HCT116 (cell line): ENCODE data around the gene FBXL15. TPM values are rescaled to one million over a fixed set of nuclear protein-coding genes. Genes with fewer than 3 reads are reported as not detected.

Experiments
- ATAC-seq: fragments of 200-7000 bp; cut with Tn5 transposase; 2 replicates; pipeline ENCODE4 v1.9.1; 2020; ENCODE audit warnings: mild to moderate bottlenecking, moderate library complexity
- BruUV-seq: library from RNA; stranded (reverse); fragments of 400-500 nt; replicated peaks from 2 replicates; lab custom pipeline; 2021; lab: Mats Ljungman, UMichigan
- CTCF ChIA-PET: fragments of 300-600 bp; sonication (Branson Sonifier 250); formaldehyde crosslinking; loops from one replicate; lab custom pipeline; 2021; ENCODE audit warnings: antibody characterized with exemption; lab: Charles Lee
- POLR2A ChIA-PET: fragments of 300-600, 350-600 bp; sonication (Branson Sonifier 250); formaldehyde crosslinking; loops from one replicate; lab custom pipeline; 2021; ENCODE audit warnings: antibody characterized with exemption; lab: Charles Lee
- RAD21 ChIA-PET, 2 experiments: fragments of 300-600 bp; sonication (Branson Sonifier 250); formaldehyde crosslinking; loops; one replicate each; lab custom pipeline; 2023; ENCODE audit warnings: low total read pairs in 2 of 2; ENCODE audit not compliant: uncharacterized antibody in 2 of 2, unreplicated experiment in 2 of 2, low non-redundant PET in 1 of 2; lab: Charles Lee
- DNase-seq: peaks from one replicate; pipeline ENCODE4 v3.0.0-alpha.2; 2010; ENCODE audit warnings: low read depth, low spot score
- H2AFZ ChIP-seq: fragments of 200-600 bp; shearing (Covaris generic), sonication (generic); 2 replicates; pipeline ENCODE4 v1.6.1; 2017; ENCODE audit warnings: low read depth, mixed run types, mixed read lengths, antibody characterized with exemption, low read length; ENCODE audit not compliant: poor library complexity, severe bottlenecking
- H3K27ac ChIP-seq: 2 replicates; pipeline ENCODE4 v1.5.1; 2012; ENCODE audit warnings: low read depth, low read length
- H3K27me3 ChIP-seq: fragments of 200-600 bp; sonication (generic); 2 replicates; pipeline ENCODE4 v1.6.1; 2016; ENCODE audit warnings: mixed run types, low read length, mixed read lengths; ENCODE audit not compliant: insufficient read depth
- H3K36me3 ChIP-seq, 2 experiments: fragments of 200-500 bp in 1 of 2; fragments of 200-600 bp in 1 of 2; sonication (Bioruptor generic) in 1 of 2; sonication (generic) in 1 of 2; 2 replicates each; pipeline versions ENCODE4 v1.5.1 to v1.6.1; 2014 to 2016; ENCODE audit warnings: low read length in 2 of 2, inconsistent platforms in 1 of 2, mixed read lengths in 1 of 2, mixed run types in 1 of 2; ENCODE audit not compliant: insufficient read depth in 2 of 2, control insufficient read depth in 1 of 2
- H3K4me1 ChIP-seq, 2 experiments: fragments of 200-600 bp in 1 of 2; sonication (generic) in 1 of 2; 2 replicates each; pipeline versions ENCODE4 v1.5.1 to v1.6.1; 2012 to 2017; ENCODE audit warnings: low read length in 2 of 2, inconsistent platforms in 1 of 2, mild to moderate bottlenecking in 1 of 2, mixed read lengths in 1 of 2, mixed run types in 1 of 2, moderate library complexity in 1 of 2; ENCODE audit not compliant: insufficient read depth in 2 of 2, control insufficient read depth in 1 of 2
- H3K4me2 ChIP-seq: fragments of 200-600 bp; sonication (generic); 2 replicates; pipeline ENCODE4 v1.6.1; 2017; ENCODE audit warnings: mixed run types, low read length, mixed read lengths
- H3K4me3 ChIP-seq, 2 experiments: fragments of 200-600 bp in 1 of 2; sonication (generic) in 1 of 2; replicated peaks in 1 of 2; 2 replicates each; pipeline ENCODE4 v1.5.1; 2011 to 2016; ENCODE audit warnings: low read length in 2 of 2, control low read depth in 1 of 2, low read depth in 1 of 2, mild to moderate bottlenecking in 1 of 2, mixed read lengths in 1 of 2, mixed run types in 1 of 2
- H3K79me2 ChIP-seq: fragments of 200-600 bp; sonication (generic); 2 replicates; pipeline ENCODE4 v1.6.1; 2017; ENCODE audit warnings: mild to moderate bottlenecking, mixed run types, low read length, moderate library complexity, mixed read lengths; ENCODE audit not compliant: insufficient read depth
- H3K9ac ChIP-seq: fragments of 200-600 bp; sonication (generic); 2 replicates; pipeline ENCODE4 v1.6.1; 2016; ENCODE audit warnings: low read length, mixed read lengths
- H3K9me2 ChIP-seq: fragments of 200-600 bp; sonication (generic), shearing (Covaris generic); 2 replicates; pipeline ENCODE4 v1.6.1; 2017; ENCODE audit warnings: mixed run types, mild to moderate bottlenecking, moderate library complexity; ENCODE audit not compliant: insufficient read depth
- H3K9me3 ChIP-seq, 2 experiments: fragments of 200-500 bp in 1 of 2; fragments of 200-600 bp in 1 of 2; sonication (Bioruptor generic) in 1 of 2; sonication (generic) in 1 of 2; 2 replicates each; pipeline ENCODE4 v1.6.1; 2014 to 2017; ENCODE audit warnings: low read length in 2 of 2, mixed read lengths in 2 of 2, inconsistent platforms in 1 of 2, low read depth in 1 of 2, mild to moderate bottlenecking in 1 of 2, mixed run types in 1 of 2, moderate library complexity in 1 of 2; ENCODE audit not compliant: control insufficient read depth in 1 of 2, insufficient read depth in 1 of 2
- H4K20me1 ChIP-seq: fragments of 200-600 bp; sonication (generic), shearing (Covaris generic); 2 replicates; pipeline ENCODE4 v1.6.1; 2017; ENCODE audit warnings: mixed run types, mild to moderate bottlenecking, moderate library complexity; ENCODE audit not compliant: insufficient read depth
- CEBPB ChIP-seq: IDR thresholded peaks from 2 replicates; pipeline ENCODE4 v1.6.1; 2012; ENCODE audit warnings: low read depth
- EGR1 ChIP-seq: IDR thresholded peaks from 2 replicates; pipeline ENCODE4 v1.6.1; 2012; ENCODE audit warnings: low read depth
- ELF1 ChIP-seq: IDR thresholded peaks from 2 replicates; pipeline ENCODE4 v1.6.1; 2012; ENCODE audit warnings: low read depth, borderline replicate concordance
- FOSL1 ChIP-seq: IDR thresholded peaks from 2 replicates; pipeline ENCODE4 v1.6.1; 2012; ENCODE audit warnings: low read depth
- JUND ChIP-seq: IDR thresholded peaks from 2 replicates; pipeline ENCODE4 v1.6.1; 2012
- POLR2A ChIP-seq: IDR thresholded peaks from 2 replicates; pipeline ENCODE4 v1.7.0; 2011; ENCODE audit warnings: borderline replicate concordance; ENCODE audit not compliant: insufficient read depth, insufficient read length; ENCODE audit errors: extremely low read depth
- POLR2AphosphoS5 ChIP-seq: IDR thresholded peaks from 2 replicates; pipeline ENCODE4 v1.6.1; 2011; ENCODE audit warnings: mild to moderate bottlenecking, low read depth, low read length, moderate library complexity
- RAD21 ChIP-seq: IDR thresholded peaks from 2 replicates; pipeline ENCODE4 v1.6.1; 2012; ENCODE audit warnings: low read depth, mild to moderate bottlenecking
- SIN3A ChIP-seq: IDR thresholded peaks from 2 replicates; pipeline ENCODE4 v1.6.1; 2012; ENCODE audit warnings: low read depth
- SP1 ChIP-seq: IDR thresholded peaks from 2 replicates; pipeline ENCODE4 v1.6.1; 2012; ENCODE audit warnings: low read depth
- SRF ChIP-seq: IDR thresholded peaks from 2 replicates; pipeline ENCODE4 v1.6.1; 2012; ENCODE audit warnings: low read depth
- TCF7L2 ChIP-seq: IDR thresholded peaks from 2 replicates; pipeline ENCODE4 v1.7.0; 2011; ENCODE audit warnings: borderline replicate concordance, inconsistent platforms; ENCODE audit not compliant: insufficient read depth, insufficient read length; ENCODE audit errors: extremely low read depth
- YY1 ChIP-seq: IDR thresholded peaks from 2 replicates; pipeline ENCODE4 v1.6.1; 2011; ENCODE audit warnings: low read length, low read depth, moderate library complexity, mild to moderate bottlenecking; ENCODE audit not compliant: insufficient replicate concordance; ENCODE audit errors: extremely low read depth
- ZFX ChIP-seq: fragments of 450-650 bp; IDR thresholded peaks from 2 replicates; pipeline ENCODE4 v1.6.1; 2017
- ZNF274 ChIP-seq: fragments of 200-500 bp; sonication (Bioruptor generic); IDR thresholded peaks from 2 replicates; pipeline ENCODE4 v1.6.1; 2014; ENCODE audit warnings: mild to moderate bottlenecking, low read depth, low read length, inconsistent platforms
- intact Hi-C: fragments of 100-400 bp; cut with micrococcal nuclease; formaldehyde crosslinking; loops from 2 replicates; pipeline ENCODE4 v1.10.0; 2022
- total RNA-seq: library from RNA; stranded (reverse); gene quantifications from one replicate; pipeline ENCODE4 v1.2.1, GENCODE V29; 2021; ENCODE audit not compliant: unreplicated experiment
- TF ChIP-seq, protein P1 (sequence below): IDR thresholded peaks from 2 replicates; pipeline ENCODE4 v1.6.1; 2012; ENCODE audit warnings: low read depth
- TF ChIP-seq, protein P2 (sequence below): IDR thresholded peaks from 2 replicates; pipeline ENCODE4 v1.6.1; 2011; ENCODE audit warnings: mild to moderate bottlenecking, low read length, moderate library complexity; ENCODE audit not compliant: insufficient replicate concordance; ENCODE audit errors: extremely low read depth
- TF ChIP-seq, protein P3 (sequence below), 3 experiments: fragments of 200-600 bp in 1 of 3; sonication (generic) in 1 of 3; IDR thresholded peaks in 2 of 3; conservative IDR thresholded peaks in 1 of 3; 2 replicates each; pipeline ENCODE4 v1.5.1; 2012 to 2017; ENCODE audit warnings: low read depth in 2 of 3, low read length in 2 of 3, antibody characterized with exemption in 1 of 3, borderline replicate concordance in 1 of 3, control low read depth in 1 of 3, mild to moderate bottlenecking in 1 of 3, mixed read lengths in 1 of 3, mixed run types in 1 of 3, moderate library complexity in 1 of 3; ENCODE audit not compliant: insufficient read depth in 1 of 3
- TF ChIP-seq, protein P4 (sequence below): IDR thresholded peaks from 2 replicates; pipeline ENCODE4 v1.6.1; 2012
- TF ChIP-seq, protein P5 (sequence below): IDR thresholded peaks from 2 replicates; pipeline ENCODE4 v1.6.1; 2012

The FBXL15 gene
- total RNA-seq, 1 experiment from 2014 or later, result 21.1 TPM

DNA sequence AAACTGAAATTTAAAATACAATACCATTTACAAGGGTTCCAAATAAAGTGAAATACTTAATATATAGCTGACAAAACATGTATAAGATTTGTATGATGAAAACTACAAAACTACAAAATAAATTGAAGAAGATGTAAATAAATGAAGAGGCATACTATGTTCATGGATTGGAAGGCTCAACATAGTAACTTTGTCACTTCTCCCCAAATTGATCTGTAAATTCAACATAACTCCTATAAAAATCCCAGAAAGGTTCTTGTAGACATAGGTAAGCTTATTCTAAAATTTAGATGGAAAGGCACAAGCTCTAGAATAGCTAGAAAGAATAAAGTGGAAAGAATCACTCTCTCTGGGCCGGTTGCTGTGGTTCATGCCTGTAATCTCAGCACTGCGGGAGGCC, 49.3 kb upstream of the FBXL15 start:
- H3K27ac ChIP-seq, result no peak overlapping the region
- H3K4me1 ChIP-seq, result peaks cover 8 to 19% of the 10 kb centered on the region in 2 experiments; a peak in 3 of 4 replicates
- H3K4me3 ChIP-seq, result no peak overlapping the region
- ChIA-PET POLR2A (no interaction called here), RAD21 (interaction anchor here in 1 of 2 experiments (1.0 kb wide), 1 partner anchor 141 kb away, joined by 3 read pairs; no protein-coding TSS in a partner anchor), CTCF (no interaction called here)
- no peaks in the 10 kb centered on the region for H4K20me1 ChIP-seq
- H3K9me2 ChIP-seq, result no peaks in the 10 kb centered on the region
- H2AFZ ChIP-seq, result no peak overlapping the region
- no TSS peak for BruUV-seq
- no peaks in the 10 kb centered on the region for H3K79me2 ChIP-seq
- ATAC-seq, result no peak
- no peak overlapping the region for H3K4me2 ChIP-seq
- peaks cover 0 to 6% of the 10 kb centered on the region in 2 experiments; a peak in 1 of 4 replicates for H3K9me3 ChIP-seq
- H3K36me3 ChIP-seq, result peaks cover 66 to 67% of the 10 kb centered on the region in 2 experiments
- no peak overlapping the region for H3K9ac ChIP-seq
- TF ChIP-seq ELF1, result no peak
- TF ChIP-seq SRF, result no peak
- TF ChIP-seq FOSL1, result no peak
- no peak for TF ChIP-seq POLR2A
- no peak for TF ChIP-seq SP1
- no peak for TF ChIP-seq JUND
- TF ChIP-seq, protein P1, sequence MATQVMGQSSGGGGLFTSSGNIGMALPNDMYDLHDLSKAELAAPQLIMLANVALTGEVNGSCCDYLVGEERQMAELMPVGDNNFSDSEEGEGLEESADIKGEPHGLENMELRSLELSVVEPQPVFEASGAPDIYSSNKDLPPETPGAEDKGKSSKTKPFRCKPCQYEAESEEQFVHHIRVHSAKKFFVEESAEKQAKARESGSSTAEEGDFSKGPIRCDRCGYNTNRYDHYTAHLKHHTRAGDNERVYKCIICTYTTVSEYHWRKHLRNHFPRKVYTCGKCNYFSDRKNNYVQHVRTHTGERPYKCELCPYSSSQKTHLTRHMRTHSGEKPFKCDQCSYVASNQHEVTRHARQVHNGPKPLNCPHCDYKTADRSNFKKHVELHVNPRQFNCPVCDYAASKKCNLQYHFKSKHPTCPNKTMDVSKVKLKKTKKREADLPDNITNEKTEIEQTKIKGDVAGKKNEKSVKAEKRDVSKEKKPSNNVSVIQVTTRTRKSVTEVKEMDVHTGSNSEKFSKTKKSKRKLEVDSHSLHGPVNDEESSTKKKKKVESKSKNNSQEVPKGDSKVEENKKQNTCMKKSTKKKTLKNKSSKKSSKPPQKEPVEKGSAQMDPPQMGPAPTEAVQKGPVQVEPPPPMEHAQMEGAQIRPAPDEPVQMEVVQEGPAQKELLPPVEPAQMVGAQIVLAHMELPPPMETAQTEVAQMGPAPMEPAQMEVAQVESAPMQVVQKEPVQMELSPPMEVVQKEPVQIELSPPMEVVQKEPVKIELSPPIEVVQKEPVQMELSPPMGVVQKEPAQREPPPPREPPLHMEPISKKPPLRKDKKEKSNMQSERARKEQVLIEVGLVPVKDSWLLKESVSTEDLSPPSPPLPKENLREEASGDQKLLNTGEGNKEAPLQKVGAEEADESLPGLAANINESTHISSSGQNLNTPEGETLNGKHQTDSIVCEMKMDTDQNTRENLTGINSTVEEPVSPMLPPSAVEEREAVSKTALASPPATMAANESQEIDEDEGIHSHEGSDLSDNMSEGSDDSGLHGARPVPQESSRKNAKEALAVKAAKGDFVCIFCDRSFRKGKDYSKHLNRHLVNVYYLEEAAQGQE, result no peak
- TF ChIP-seq RAD21, result no peak
- TF ChIP-seq CEBPB, result no peak
- no peak for TF ChIP-seq POLR2AphosphoS5
- TF ChIP-seq, protein P2, sequence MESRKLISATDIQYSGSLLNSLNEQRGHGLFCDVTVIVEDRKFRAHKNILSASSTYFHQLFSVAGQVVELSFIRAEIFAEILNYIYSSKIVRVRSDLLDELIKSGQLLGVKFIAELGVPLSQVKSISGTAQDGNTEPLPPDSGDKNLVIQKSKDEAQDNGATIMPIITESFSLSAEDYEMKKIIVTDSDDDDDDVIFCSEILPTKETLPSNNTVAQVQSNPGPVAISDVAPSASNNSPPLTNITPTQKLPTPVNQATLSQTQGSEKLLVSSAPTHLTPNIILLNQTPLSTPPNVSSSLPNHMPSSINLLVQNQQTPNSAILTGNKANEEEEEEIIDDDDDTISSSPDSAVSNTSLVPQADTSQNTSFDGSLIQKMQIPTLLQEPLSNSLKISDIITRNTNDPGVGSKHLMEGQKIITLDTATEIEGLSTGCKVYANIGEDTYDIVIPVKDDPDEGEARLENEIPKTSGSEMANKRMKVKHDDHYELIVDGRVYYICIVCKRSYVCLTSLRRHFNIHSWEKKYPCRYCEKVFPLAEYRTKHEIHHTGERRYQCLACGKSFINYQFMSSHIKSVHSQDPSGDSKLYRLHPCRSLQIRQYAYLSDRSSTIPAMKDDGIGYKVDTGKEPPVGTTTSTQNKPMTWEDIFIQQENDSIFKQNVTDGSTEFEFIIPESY, result no peak
- TF ChIP-seq, protein P3, sequence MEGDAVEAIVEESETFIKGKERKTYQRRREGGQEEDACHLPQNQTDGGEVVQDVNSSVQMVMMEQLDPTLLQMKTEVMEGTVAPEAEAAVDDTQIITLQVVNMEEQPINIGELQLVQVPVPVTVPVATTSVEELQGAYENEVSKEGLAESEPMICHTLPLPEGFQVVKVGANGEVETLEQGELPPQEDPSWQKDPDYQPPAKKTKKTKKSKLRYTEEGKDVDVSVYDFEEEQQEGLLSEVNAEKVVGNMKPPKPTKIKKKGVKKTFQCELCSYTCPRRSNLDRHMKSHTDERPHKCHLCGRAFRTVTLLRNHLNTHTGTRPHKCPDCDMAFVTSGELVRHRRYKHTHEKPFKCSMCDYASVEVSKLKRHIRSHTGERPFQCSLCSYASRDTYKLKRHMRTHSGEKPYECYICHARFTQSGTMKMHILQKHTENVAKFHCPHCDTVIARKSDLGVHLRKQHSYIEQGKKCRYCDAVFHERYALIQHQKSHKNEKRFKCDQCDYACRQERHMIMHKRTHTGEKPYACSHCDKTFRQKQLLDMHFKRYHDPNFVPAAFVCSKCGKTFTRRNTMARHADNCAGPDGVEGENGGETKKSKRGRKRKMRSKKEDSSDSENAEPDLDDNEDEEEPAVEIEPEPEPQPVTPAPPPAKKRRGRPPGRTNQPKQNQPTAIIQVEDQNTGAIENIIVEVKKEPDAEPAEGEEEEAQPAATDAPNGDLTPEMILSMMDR (IDR thresholded peaks at IDR 0.05 in 2 of 3, conservative IDR thresholded peaks at IDR 0.05 in 1 of 3; ENCODE audit: borderline replicate concordance in 1 of 3, insufficient read depth in 1 of 3, low read depth in 2 of 3, low read length in 2 of 3), result no peak
- TF ChIP-seq, protein P4, sequence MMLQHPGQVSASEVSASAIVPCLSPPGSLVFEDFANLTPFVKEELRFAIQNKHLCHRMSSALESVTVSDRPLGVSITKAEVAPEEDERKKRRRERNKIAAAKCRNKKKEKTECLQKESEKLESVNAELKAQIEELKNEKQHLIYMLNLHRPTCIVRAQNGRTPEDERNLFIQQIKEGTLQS, result no peak
- TF ChIP-seq EGR1, result no peak
- no peak for TF ChIP-seq YY1
- no peak for TF ChIP-seq SIN3A
- no peak for TF ChIP-seq ZNF274
- TF ChIP-seq TCF7L2, result no peak
- no peak for TF ChIP-seq ZFX
- TF ChIP-seq, protein P5, sequence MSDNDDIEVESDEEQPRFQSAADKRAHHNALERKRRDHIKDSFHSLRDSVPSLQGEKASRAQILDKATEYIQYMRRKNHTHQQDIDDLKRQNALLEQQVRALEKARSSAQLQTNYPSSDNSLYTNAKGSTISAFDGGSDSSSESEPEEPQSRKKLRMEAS, result no peak
- TF ChIP-seq, all 23 proteins: peak for 0
- intact Hi-C loops, result no loop called here
- DNase-seq, result no peak
- H3K27me3 ChIP-seq, result no peaks in the 10 kb centered on the region
